IPS-NIHi7 (cell line): Measurements from ENCODE around the gene TRRAP.
"Not testable (repeated sequence)": the region's sequence is repeated elsewhere in the genome, so short reads cannot be mapped to it uniquely, and the experiment has no call there.

ENCODE experiments used
- DNase-seq: peaks from one replicate; pipeline ENCODE4 v3.0.0; 2012; ENCODE audit warnings: mixed read lengths; ENCODE audit errors: extremely low spot score

Gene TRRAP

GRCh38 chr7:98866351-98866750 lies 12.0 kb upstream of the TRRAP start:
- DNase-seq, result no peak

GRCh38 chr7:98866765-98867164 lies 11.6 kb upstream of the TRRAP start:
- DNase-seq, result no peak

- DNase-seq, result no peak
Measured at GRCh38 chr7:98868450-98868849, 9.9 kb upstream of the TRRAP start.

- no peak for DNase-seq
Measured at GRCh38 chr7:98869027-98869596, 9.2 kb upstream of the TRRAP start.

GRCh38 chr7:98869597-98870120 lies 8.7 kb upstream of the TRRAP start, which contains the start of gene TMEM130:
TMEM130 (minus strand) TSS chr7:98870014; CDS start chr7:98869861, 153 bp downstream.
- DNase-seq, result no peak

- DNase-seq, result peak; percentile 67
Measured at GRCh38 chr7:98870121-98870651, 8.1 kb upstream of the TRRAP start.

- DNase-seq, result no peak
Measured at GRCh38 chr7:98870807-98871491, 7.4 kb upstream of the TRRAP start.

- peak; percentile 32 for DNase-seq
Measured at GRCh38 chr7:98872328-98872924, 5.9 kb upstream of the TRRAP start.

GRCh38 chr7:98873610-98874009 lies 4.7 kb upstream of the TRRAP start:
- not testable (repeated sequence) for DNase-seq

GRCh38 chr7:98874942-98875341 lies 3.4 kb upstream of the TRRAP start:
- no peak for DNase-seq

- no peak for DNase-seq
Measured at GRCh38 chr7:98875501-98875900, 2.8 kb upstream of the TRRAP start.

GRCh38 chr7:98877146-98877545 lies 1.2 kb upstream of the TRRAP start:
- DNase-seq, result no peak

GRCh38 chr7:98877692-98878364 lies 504 bp upstream of the TRRAP start:
- DNase-seq, result no peak

GRCh38 chr7:98879198-98879978 lies 1.1 kb downstream of the TRRAP start:
- DNase-seq, result peak; percentile 38

- no peak for DNase-seq
Measured at GRCh38 chr7:98879979-98880315, 1.6 kb downstream of the TRRAP start.

- no peak for DNase-seq
Measured at GRCh38 chr7:98880485-98880884, 2.2 kb downstream of the TRRAP start.

- DNase-seq, result no peak
Measured at GRCh38 chr7:98881561-98882315, 3.4 kb downstream of the TRRAP start.

GRCh38 chr7:98884416-98884815 lies 6.1 kb downstream of the TRRAP start:
- no peak for DNase-seq

- no peak for DNase-seq
Measured at GRCh38 chr7:98887038-98887437, 8.7 kb downstream of the TRRAP start.

GRCh38 chr7:98892609-98893008 lies 14.3 kb downstream of the TRRAP start:
- no peak for DNase-seq

GRCh38 chr7:98899816-98900215 lies 21.5 kb downstream of the TRRAP start:
- no peak for DNase-seq
